Measurements from ENCODE around the gene ABHD2.
"Not testable (repeated sequence)": the region's sequence is repeated elsewhere in the genome, so short reads cannot be mapped to it uniquely, and the experiment has no call there.

Gene ABHD2

GRCh38 chr15:89085933-89086332, 2.3 kb upstream of the ABHD2 start:
- not testable (repeated sequence) for H3K27me3 Mint-ChIP-seq; DNase-seq; H3K9me3 Mint-ChIP-seq; ATAC-seq; H3K27ac Mint-ChIP-seq; H3K4me3 Mint-ChIP-seq; H3K36me3 Mint-ChIP-seq (ENCODE audit: low read depth)
- H3K4me1 Mint-ChIP-seq, result peaks cover 22% of the 10 kb centered on the region

DNA sequence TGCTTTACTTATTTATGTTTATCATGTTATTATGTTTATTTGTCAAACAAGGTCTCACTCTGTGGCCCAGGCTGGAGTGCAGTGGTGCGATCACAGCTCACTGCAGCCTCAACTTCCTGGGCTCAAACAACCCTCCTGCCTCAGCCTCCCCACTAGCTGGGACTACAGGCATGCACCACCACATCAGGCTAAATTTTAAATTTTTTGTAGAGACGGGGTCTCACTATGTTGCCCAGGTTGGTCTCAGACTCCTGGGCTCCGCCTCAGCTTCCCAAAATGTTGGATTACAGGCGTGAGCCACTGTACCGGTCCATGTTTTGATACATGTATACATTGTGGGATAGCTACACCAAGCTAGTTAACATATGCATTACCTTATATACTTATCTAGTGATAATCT, 1.9 kb upstream of the ABHD2 start:
- H3K27ac Mint-ChIP-seq; H3K36me3 Mint-ChIP-seq (ENCODE audit: low read depth); DNase-seq; H3K27me3 Mint-ChIP-seq; H3K4me3 Mint-ChIP-seq; ATAC-seq; H3K9me3 Mint-ChIP-seq: not testable (repeated sequence)
- peaks cover 26% of the 10 kb centered on the region for H3K4me1 Mint-ChIP-seq

DNA sequence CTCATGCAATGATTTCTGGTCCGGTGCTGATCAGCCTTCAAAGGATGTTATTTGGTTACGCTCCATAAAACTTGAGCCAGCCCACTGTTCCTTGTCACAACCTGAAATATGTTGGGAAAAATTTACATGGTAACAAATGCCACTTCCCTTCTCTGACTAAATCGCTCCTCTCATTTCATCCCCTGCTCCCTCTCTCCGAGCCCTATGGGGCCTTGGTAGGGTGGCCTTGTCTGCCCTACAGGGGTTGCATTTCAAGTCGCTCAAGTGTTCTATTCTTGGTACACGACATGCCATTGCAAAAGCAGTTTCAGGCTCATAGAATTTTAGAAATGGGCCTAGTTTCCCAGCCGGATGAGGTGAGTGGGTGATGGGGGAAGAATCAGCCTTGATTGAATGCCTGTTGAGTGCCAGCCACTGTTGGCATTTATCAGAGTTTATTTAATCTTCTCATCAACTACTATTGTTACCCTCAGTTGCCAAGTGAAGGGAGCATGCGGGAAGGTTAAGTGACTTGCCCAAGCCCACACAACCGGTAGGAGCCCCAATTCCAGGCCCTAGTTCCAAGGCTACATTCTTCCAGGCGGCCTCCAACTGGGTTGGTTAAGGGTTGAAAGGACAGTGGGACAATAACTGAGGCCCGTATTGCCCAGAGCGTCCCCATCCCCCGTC, 961 bp upstream of the ABHD2 start:
- ATAC-seq, result no peak

DNA sequence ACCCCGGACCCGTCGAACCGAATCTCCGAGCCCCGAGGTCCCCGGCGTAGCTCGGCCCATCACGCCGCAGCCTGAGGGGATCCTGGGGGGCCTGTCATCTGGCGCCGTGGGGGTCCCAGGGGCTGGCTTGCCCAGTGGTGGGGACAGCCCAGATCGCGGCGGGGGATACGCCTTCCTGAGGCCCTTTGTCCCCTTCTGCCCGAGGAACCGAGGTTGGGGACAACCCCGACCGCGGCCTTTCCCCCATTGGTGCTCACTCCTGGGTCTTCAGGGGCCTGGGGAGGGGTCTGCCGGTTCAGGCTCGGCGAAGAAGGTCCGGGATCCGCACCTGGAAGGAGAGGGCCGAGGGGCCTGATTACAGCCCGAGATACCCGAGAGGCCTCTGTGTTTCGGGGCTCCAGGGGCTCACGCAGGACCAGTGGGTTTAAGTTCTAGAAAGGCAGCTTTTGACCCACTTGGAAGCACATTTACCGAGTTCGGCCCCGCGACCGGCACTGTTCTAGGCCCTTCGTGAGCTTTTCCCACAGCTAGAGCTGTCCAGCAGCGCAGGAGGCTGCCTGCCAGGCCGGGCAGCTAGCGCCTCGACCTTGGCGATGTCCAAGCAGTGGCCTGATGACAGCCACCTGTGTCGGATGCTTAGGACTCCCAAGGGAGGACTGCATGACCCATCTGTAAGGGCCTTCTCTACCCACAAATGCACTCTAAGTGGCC, 504 bp downstream of the ABHD2 start:
- Mint-ChIP-seq H3K36me3 (ENCODE audit: low read depth) (peaks cover 10% of the 10 kb centered on the region), H3K9me3 (no peaks in the 10 kb centered on the region), H3K4me1 (peaks cover 45% of the 10 kb centered on the region), H3K27me3 (no peaks in the 10 kb centered on the region), H3K4me3 (no peak overlapping the region), H3K27ac (no peak overlapping the region)
- DNase-seq (no peak), ATAC-seq (no peak)

More for the DNA sequence above, 961 bp upstream of the ABHD2 start:
- H3K4me1 Mint-ChIP-seq, result peaks cover 35% of the 10 kb centered on the region
- no peaks in the 10 kb centered on the region for H3K9me3 Mint-ChIP-seq
- no peak overlapping the region for H3K27ac Mint-ChIP-seq
- no peaks in the 10 kb centered on the region for H3K27me3 Mint-ChIP-seq
- no peak for DNase-seq
- no peak overlapping the region for H3K4me3 Mint-ChIP-seq
- peaks cover 5% of the 10 kb centered on the region for H3K36me3 Mint-ChIP-seq (ENCODE audit: low read depth)

DNA sequence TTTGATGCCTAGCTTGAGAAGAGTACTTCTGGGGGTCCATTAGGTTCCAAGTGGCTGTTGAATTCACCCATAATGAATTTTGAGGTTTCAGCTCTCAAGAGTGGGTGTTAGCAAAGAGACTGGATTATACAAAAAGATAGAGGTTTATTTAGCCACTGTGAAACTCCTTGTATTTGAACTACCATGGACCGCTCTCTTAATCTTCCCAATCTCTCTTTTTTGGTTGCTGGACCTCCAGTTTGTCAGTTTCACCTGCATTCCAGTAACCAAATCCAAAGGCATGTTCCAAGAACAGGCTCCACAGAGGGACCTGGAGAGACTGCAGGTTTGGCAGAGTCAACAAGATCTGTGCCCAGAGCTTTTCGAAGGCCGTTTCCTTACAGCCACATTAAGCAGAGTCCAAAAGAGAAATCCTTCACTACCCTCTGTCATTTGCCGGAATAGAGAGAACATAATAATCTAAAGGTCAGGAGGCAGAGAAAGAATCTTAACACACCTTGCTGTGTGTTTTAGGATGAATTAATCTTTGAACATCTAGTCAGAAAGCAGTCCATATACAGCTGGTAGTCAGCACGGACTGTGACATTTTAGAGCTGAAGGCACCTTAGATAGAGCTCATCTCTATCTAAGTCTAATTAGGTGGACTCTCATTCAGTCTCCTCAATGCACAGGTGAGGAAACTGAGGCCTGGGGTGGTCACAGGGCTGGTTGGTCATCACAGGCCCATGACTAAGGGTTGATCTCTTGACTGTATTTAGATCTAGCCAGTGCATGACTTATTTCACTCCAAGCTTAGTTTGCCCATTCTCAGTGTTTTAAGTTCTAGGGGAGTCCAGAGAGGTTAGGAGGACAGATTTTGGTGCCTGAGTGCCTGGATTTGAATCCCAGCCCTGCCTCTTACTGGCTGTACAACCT, 1.3 kb downstream of the ABHD2 start:
- peak overlapping the region; percentile 89 for H3K27ac Mint-ChIP-seq
- no peak overlapping the region for H3K4me3 Mint-ChIP-seq
- no peaks in the 10 kb centered on the region for H3K27me3 Mint-ChIP-seq

DNA sequence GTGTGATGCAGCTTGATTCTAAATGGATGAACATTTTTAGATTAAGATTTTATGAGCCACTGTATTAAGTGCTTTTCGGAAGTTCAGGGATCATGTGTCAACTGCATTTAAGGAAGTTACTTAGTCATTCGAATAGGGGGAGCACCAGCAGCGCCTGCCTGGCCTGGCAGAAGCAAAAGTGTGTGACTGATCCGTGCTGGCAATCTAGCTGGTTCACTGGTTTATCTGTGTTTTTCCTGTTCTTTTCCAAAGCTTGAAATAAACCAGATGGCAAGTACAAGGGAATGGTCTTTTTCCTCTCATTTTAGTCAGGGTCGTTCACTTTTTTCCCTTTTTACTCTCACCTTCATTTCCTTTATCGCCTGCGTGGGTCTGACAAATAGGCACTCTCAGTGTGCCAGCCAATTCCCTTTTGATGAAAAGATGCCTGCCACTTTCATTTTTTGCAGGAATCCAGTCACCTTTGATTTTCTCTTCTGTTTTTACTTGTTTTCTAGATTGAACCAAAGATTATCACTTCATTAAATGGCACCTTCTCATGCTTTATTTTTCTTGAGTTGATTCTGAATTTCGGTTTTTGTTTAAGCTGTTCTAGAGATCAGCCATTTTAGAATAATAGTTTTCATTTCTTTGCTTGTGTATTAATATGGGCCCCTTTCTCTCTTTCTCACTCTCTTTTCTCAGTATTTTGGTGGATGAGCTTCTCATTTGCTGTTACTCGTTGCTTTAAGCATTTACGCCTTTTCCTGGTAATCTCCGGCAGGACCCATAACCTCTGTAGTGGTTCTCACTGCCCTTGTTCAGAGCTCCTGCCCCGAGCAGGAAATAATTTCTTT, 2.8 kb downstream of the ABHD2 start:
- Mint-ChIP-seq H3K9me3 (no peaks in the 10 kb centered on the region), H3K4me3 (no peak overlapping the region), H3K4me1 (peaks cover 50% of the 10 kb centered on the region), H3K27ac (peak overlapping the region; percentile 89), H3K36me3 (ENCODE audit: low read depth) (peaks cover 10% of the 10 kb centered on the region), H3K27me3 (no peaks in the 10 kb centered on the region)
- peak; percentile 50 for DNase-seq
- ATAC-seq, result no peak

More for the DNA sequence above, 1.3 kb downstream of the ABHD2 start:
- Mint-ChIP-seq H3K4me1 (peaks cover 47% of the 10 kb centered on the region), H3K9me3 (no peaks in the 10 kb centered on the region), H3K36me3 (ENCODE audit: low read depth) (peaks cover 10% of the 10 kb centered on the region)
- no peak for DNase-seq
- no peak for ATAC-seq

DNA sequence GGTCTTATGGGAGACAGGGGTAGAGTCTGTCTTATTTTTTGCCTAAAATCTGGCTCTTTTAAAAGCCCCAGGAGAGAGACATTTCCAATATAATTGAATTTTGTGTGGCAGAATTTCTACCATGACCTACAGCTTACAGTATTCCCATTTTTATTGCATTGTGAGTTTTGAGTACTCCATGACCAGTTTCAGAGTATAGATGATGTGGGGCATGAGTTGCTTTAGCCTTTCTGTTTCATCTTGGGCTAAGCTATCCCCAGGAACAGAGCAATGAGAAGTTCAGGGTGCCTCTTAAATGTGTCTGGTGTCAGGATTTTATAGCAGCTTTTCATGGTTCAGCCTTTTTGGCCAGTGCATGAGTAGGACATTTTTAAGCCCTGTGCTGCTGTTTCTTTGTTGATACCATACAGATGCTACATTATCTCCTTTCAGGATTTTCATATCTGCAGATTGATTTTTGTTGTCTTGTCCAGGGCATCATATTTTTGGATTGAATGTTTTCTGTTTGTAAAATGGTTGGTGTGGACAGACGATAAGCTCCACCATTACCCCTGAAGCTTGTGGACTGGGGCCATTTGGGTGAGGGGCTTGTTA, 3.5 kb downstream of the ABHD2 start:
- peak overlapping the region; percentile 89 for H3K27ac Mint-ChIP-seq
- peaks cover 10% of the 10 kb centered on the region for H3K36me3 Mint-ChIP-seq (ENCODE audit: low read depth)
- H3K4me3 Mint-ChIP-seq, result no peak overlapping the region
- H3K27me3 Mint-ChIP-seq, result no peaks in the 10 kb centered on the region
- ATAC-seq (no peak), DNase-seq (no peak)
- no peaks in the 10 kb centered on the region for H3K9me3 Mint-ChIP-seq
- H3K4me1 Mint-ChIP-seq, result peaks cover 50% of the 10 kb centered on the region

DNA sequence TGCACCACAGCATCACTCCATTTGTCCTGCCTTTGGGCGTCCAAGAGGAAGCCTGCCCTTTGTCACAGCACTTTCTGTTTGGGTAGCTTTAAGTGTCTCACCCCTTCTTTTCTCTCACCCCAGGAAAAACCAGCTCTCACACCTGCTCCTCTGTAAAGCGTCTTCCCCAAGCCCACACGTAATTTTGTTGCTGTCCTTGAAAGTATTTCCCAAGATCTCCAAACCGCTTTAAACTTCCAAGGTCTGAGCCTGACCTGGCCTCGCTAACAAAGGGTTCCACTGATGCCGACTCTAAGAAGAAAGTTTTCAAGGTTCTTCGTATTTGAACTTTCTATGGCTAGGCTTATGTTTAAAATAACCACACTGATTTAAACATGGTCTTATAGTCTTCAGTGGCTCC, 5.3 kb downstream of the ABHD2 start:
- Mint-ChIP-seq H3K27ac (peak overlapping the region; percentile 38), H3K9me3 (no peaks in the 10 kb centered on the region), H3K27me3 (no peaks in the 10 kb centered on the region), H3K4me1 (peaks cover 47% of the 10 kb centered on the region), H3K4me3 (no peak overlapping the region), H3K36me3 (ENCODE audit: low read depth) (peaks cover 10% of the 10 kb centered on the region)
- DNase-seq (no peak), ATAC-seq (no peak)

DNA sequence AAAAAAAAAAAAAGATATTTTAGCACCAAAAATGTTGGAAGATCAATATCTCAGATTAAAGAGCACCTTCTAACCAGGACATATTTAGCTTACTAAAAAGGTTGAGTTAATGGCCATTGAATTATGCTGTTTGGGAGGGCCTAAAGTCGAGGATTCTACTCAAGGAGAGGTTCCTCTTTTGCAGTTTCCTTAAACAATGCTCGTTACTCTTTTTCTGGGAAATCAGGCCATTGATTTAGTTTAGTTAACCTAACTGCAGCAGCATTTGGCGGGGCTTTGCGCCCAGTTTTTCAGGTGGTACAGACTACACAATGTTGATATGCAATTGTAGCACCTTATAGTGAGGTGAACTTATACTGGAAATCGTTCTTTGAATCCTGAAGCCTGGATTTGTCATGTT, 6.8 kb downstream of the ABHD2 start:
- ATAC-seq, result no peak
- Mint-ChIP-seq H3K4me3 (no peak overlapping the region), H3K36me3 (ENCODE audit: low read depth) (peaks cover 12% of the 10 kb centered on the region), H3K9me3 (no peaks in the 10 kb centered on the region), H3K4me1 (peaks cover 41% of the 10 kb centered on the region), H3K27me3 (no peaks in the 10 kb centered on the region), H3K27ac (no peak overlapping the region)
- no peak for DNase-seq

DNA sequence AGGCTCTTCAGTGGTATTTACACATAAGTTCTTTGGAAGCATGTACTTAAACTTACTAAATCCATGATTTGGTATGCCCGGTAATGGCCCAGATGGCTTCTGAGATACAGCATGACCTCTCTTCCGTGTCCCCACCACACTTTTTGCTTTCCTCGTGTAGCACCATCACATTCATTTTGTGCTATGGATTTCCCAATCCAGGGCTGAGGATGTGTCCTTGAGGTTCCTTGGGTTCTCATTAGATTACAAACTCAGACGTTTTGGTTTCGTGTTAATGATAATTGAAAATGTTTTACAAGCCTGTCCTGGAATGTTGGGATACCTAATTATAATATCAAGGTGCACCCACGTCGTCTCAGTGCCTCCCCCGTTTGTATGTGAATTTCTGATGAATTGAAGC, 7.3 kb downstream of the ABHD2 start:
- Mint-ChIP-seq H3K4me1 (peaks cover 40% of the 10 kb centered on the region), H3K27ac (no peak overlapping the region), H3K27me3 (no peaks in the 10 kb centered on the region), H3K9me3 (no peaks in the 10 kb centered on the region), H3K4me3 (no peak overlapping the region), H3K36me3 (ENCODE audit: low read depth) (peaks cover 14% of the 10 kb centered on the region)
- ATAC-seq (no peak), DNase-seq (no peak)

- H3K27me3 Mint-ChIP-seq, result no peaks in the 10 kb centered on the region
- no peak overlapping the region for H3K4me3 Mint-ChIP-seq
- H3K4me1 Mint-ChIP-seq, result peaks cover 39% of the 10 kb centered on the region
- H3K27ac Mint-ChIP-seq, result no peak overlapping the region
- no peaks in the 10 kb centered on the region for H3K9me3 Mint-ChIP-seq
- H3K36me3 Mint-ChIP-seq (ENCODE audit: low read depth), result peaks cover 11% of the 10 kb centered on the region
- DNase-seq (no peak), ATAC-seq (no peak)
These were observed 8.4 kb downstream of the ABHD2 start for GRCh38 chr15:89096664-89097063.

DNA sequence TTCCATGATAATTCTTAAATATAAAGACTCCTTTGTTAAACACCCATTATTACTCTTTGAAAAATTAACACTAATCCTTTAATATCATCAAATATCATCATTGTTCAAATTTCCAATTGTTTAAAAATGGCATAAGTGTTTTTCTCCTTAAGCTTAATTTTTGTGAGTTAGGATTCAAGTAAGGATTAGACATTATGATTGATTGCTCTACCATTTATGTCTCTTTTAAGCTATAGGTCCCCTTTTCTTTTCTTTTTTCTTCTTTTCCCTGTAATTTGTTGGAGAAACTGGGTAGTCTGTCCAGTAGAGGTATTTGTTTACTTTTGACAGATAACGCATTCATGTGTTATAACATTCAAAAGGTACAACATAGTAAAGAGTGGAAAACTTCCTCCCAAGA, 9.1 kb downstream of the ABHD2 start:
- Mint-ChIP-seq H3K27me3 (no peaks in the 10 kb centered on the region), H3K4me1 (peaks cover 40% of the 10 kb centered on the region), H3K36me3 (ENCODE audit: low read depth) (peaks cover 11% of the 10 kb centered on the region), H3K4me3 (no peak overlapping the region), H3K27ac (no peak overlapping the region), H3K9me3 (no peaks in the 10 kb centered on the region)
- DNase-seq, result no peak
- ATAC-seq, result no peak

DNA sequence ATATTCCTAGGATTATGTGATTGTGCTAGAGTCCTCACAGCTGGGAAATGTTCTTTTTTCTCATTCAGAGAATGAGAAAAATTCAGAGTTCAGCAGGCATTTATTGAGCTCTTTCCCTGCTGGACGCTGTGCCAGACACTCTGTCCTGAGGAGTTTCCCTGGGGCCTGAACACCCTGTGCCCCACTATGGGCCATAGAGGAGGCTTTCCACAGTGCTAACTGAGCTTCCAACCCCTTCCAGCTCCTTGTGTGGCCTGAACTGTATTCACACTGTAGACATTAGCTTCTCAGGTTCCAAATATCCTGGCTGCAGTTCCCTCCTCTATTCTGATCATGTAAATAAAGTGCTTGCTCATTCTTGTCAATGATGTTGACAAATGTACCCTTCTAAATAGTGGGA, 10.0 kb downstream of the ABHD2 start:
- Mint-ChIP-seq H3K9me3 (no peaks in the 10 kb centered on the region), H3K4me1 (peaks cover 36% of the 10 kb centered on the region), H3K4me3 (no peak overlapping the region), H3K27me3 (no peaks in the 10 kb centered on the region), H3K36me3 (ENCODE audit: low read depth) (peaks cover 14% of the 10 kb centered on the region), H3K27ac (no peak overlapping the region)
- ATAC-seq (no peak), DNase-seq (no peak)

GRCh38 chr15:89099968-89100367, 11.7 kb downstream of the ABHD2 start:
- no peaks in the 10 kb centered on the region for H3K27me3 Mint-ChIP-seq
- H3K4me1 Mint-ChIP-seq, result peaks cover 30% of the 10 kb centered on the region
- H3K4me3 Mint-ChIP-seq, result no peak overlapping the region
- H3K36me3 Mint-ChIP-seq (ENCODE audit: low read depth), result peaks cover 15% of the 10 kb centered on the region
- DNase-seq (no peak), ATAC-seq (no peak)
- H3K9me3 Mint-ChIP-seq, result no peaks in the 10 kb centered on the region
- no peak overlapping the region for H3K27ac Mint-ChIP-seq
